Panc1 (cell line): ENCODE measurements around the gene TEAD4. TPM values are rescaled to one million over a fixed set of nuclear protein-coding genes. Genes with fewer than 3 reads are reported as not detected.

Experiments used
- ATAC-seq: fragments of 200-7000 bp; cut with Tn5 transposase; 2 replicates; pipeline ENCODE4 v1.9.1; 2020; ENCODE audit warnings: mild to moderate bottlenecking, moderate library complexity
- BruUV-seq: library from RNA; stranded (reverse); fragments of 400-500 nt; replicated peaks from 2 replicates; lab custom pipeline; 2021; lab: Mats Ljungman, UMichigan
- CTCF ChIA-PET: fragments of 300-600 bp; sonication (Branson Sonifier 250); formaldehyde crosslinking; loops from one replicate; lab custom pipeline; 2022; ENCODE audit warnings: antibody characterized with exemption; lab: Charles Lee
- POLR2A ChIA-PET: fragments of 300-600 bp; sonication (Branson Sonifier 250); formaldehyde crosslinking; loops from one replicate; lab custom pipeline; 2022; ENCODE audit warnings: antibody characterized with exemption; lab: Charles Lee
- DNase-seq: peaks from one replicate; pipeline ENCODE4 v3.0.0-alpha.2; 2010; ENCODE audit warnings: low read depth, low spot score
- H3K27ac ChIP-seq: 2 replicates; pipeline ENCODE4 v1.5.1; 2011; ENCODE audit warnings: mild to moderate bottlenecking, low read length, inconsistent platforms
- H3K27me3 ChIP-seq: fragments of 200-500 bp; sonication (Bioruptor generic); 2 replicates; pipeline ENCODE4 v1.6.0; 2014; ENCODE audit warnings: low read length, inconsistent platforms; ENCODE audit not compliant: control insufficient read depth, insufficient read depth
- H3K36me3 ChIP-seq: fragments of 200-500 bp; sonication (Bioruptor generic); 2 replicates; pipeline ENCODE4 v1.5.1; 2014; ENCODE audit warnings: inconsistent platforms, mild to moderate bottlenecking, low read length, moderate library complexity; ENCODE audit not compliant: control insufficient read depth, insufficient read depth
- H3K4me1 ChIP-seq: 2 replicates; pipeline ENCODE4 v1.5.1; 2011; ENCODE audit warnings: inconsistent platforms, mild to moderate bottlenecking, low read length, moderate library complexity; ENCODE audit not compliant: control insufficient read depth, insufficient read depth
- H3K4me3 ChIP-seq, 2 experiments: 2 replicates each; pipeline ENCODE4 v1.5.1; 2011 to 2012; ENCODE audit warnings: low read depth in 2 of 2, low read length in 2 of 2, mild to moderate bottlenecking in 2 of 2, inconsistent platforms in 1 of 2, moderate library complexity in 1 of 2
- H3K9me3 ChIP-seq: fragments of 200-500 bp; sonication (Bioruptor generic); 2 replicates; pipeline ENCODE4 v1.5.1; 2014; ENCODE audit warnings: low read depth, mild to moderate bottlenecking, inconsistent platforms, low read length, moderate library complexity; ENCODE audit not compliant: control insufficient read depth, insufficient read depth
- CTCF ChIP-seq: fragments of 450-650 bp; IDR thresholded peaks from 2 replicates; pipeline ENCODE4 v1.5.1; 2017; ENCODE audit warnings: mild to moderate bottlenecking
- POLR2AphosphoS5 ChIP-seq: IDR thresholded peaks from 2 replicates; pipeline ENCODE4 v1.6.1; 2012; ENCODE audit warnings: mild to moderate bottlenecking, low read depth, low read length, moderate library complexity
- REST ChIP-seq, 2 experiments: IDR thresholded peaks; 2 replicates each; pipeline ENCODE4 v1.6.1; 2011 to 2012; ENCODE audit warnings: low read depth in 2 of 2, control low read depth in 1 of 2, low read length in 1 of 2, mild to moderate bottlenecking in 1 of 2, moderate library complexity in 1 of 2; ENCODE audit not compliant: insufficient read depth in 1 of 2
- SIN3A ChIP-seq: IDR thresholded peaks from 2 replicates; pipeline ENCODE4 v1.6.1; 2012; ENCODE audit warnings: low read depth, mild to moderate bottlenecking, low read length, moderate library complexity, borderline replicate concordance; ENCODE audit not compliant: insufficient read depth
- TCF7L2 ChIP-seq: IDR thresholded peaks from 2 replicates; pipeline ENCODE4 v1.6.1; 2011; ENCODE audit warnings: mild to moderate bottlenecking, low read depth, low read length, inconsistent platforms
- in situ Hi-C: cut with HindIII; loops from 2 replicates; pipeline ENCODE4 v1.10.0; 2016; ENCODE audit warnings: low sequenced_read_pairs, low pct_unique_long_range_greater_than_20kb
- intact Hi-C: fragments of 100-400 bp; cut with micrococcal nuclease; formaldehyde crosslinking; loops from one replicate; pipeline ENCODE4 v1.10.0; 2022; ENCODE audit not compliant: unreplicated experiment
- total RNA-seq: library from RNA; stranded (reverse); gene quantifications from one replicate; pipeline ENCODE4 v1.2.1, GENCODE V29; 2021; ENCODE audit not compliant: unreplicated experiment

The TEAD4 gene
- total RNA-seq, 1 experiment from 2014 or later, result 47.6 TPM

GRCh38 chr12:3038926-3039510 lies 79.8 kb downstream of the TEAD4 start:
- Histone ChIP-seq H3K4me3 (no peak overlapping the region), H3K27me3 (no peaks in the 10 kb centered on the region), H3K36me3 (no peaks in the 10 kb centered on the region), H3K9me3 (no peaks in the 10 kb centered on the region), H3K27ac (no peak overlapping the region), H3K4me1 (no peaks in the 10 kb centered on the region)
- in situ Hi-C loops, result no loop called here
- CTCF ChIA-PET, result no interaction called here
- no peak for ATAC-seq
- POLR2A ChIA-PET, result no interaction called here
- no peak for DNase-seq
- intact Hi-C loops, result no loop called here
- no TSS peak for BruUV-seq
- TF ChIP-seq POLR2AphosphoS5 (no peak), REST (IDR thresholded peaks at IDR 0.05; ENCODE audit: insufficient read depth in 1 of 2, low read depth in 2 of 2, low read length in 1 of 2) (no peak), TCF7L2 (no peak), SIN3A (no peak), CTCF (no peak)

- no peak for ATAC-seq
- no peak overlapping the region for H3K27ac ChIP-seq
- H3K4me1 ChIP-seq, result no peaks in the 10 kb centered on the region
- intact Hi-C loops, result no loop called here
- BruUV-seq, result no TSS peak
- TF ChIP-seq SIN3A (no peak), POLR2AphosphoS5 (no peak), REST (IDR thresholded peaks at IDR 0.05; ENCODE audit: insufficient read depth in 1 of 2, low read depth in 2 of 2, low read length in 1 of 2) (no peak), TCF7L2 (no peak), CTCF (no peak)
- no peaks in the 10 kb centered on the region for H3K36me3 ChIP-seq
- no peak overlapping the region for H3K4me3 ChIP-seq
- H3K27me3 ChIP-seq, result no peaks in the 10 kb centered on the region
- in situ Hi-C loops, result no loop called here
- no peak for DNase-seq
- H3K9me3 ChIP-seq, result no peaks in the 10 kb centered on the region
- ChIA-PET CTCF (no interaction called here), POLR2A (no interaction called here)
These were observed 80.9 kb downstream of the TEAD4 start for GRCh38 chr12:3040026-3040656.
